Measurements from ENCODE around the gene DCTN3. TPM values are rescaled to one million over a fixed set of nuclear protein-coding genes. Genes with fewer than 3 reads are reported as not detected.

The DCTN3 gene
- total RNA-seq, 1 experiment from 2014 or later = 57.5 TPM

- no TSS peak for BruUV-seq (replicated peaks)
- H3K27ac ChIP-seq = no peak within 1 kb of the TSS
- H3K4me3 ChIP-seq = no peak within 1 kb of the TSS
- no peak within 1 kb of the TSS for H2AFZ ChIP-seq
- POLR2A ChIA-PET (ENCODE audit: unreplicated experiment) = no interaction called here
- H3F3A ChIP-seq (ENCODE audit: insufficient read depth, low read depth) = peaks cover 4% of the 10 kb centered on the region; the same call in 1 of the 2 replicates
- H3K9me2 ChIP-seq (ENCODE audit: insufficient read depth) = no peaks in the 10 kb centered on the region
- no peaks in the 10 kb centered on the region for H3K4me1 ChIP-seq (replicated peaks; ENCODE audit: insufficient read depth)
- DNase-seq = no peak
- H3K36me3 ChIP-seq (ENCODE audit: low read depth) = no peaks in the 10 kb centered on the region
- H3K9me3 ChIP-seq (ENCODE audit: insufficient read depth, low read depth) = no peaks in the 10 kb centered on the region
- intact Hi-C loops (cut with micrococcal nuclease; ENCODE audit: unreplicated experiment) = no loop called here
- CTCF ChIA-PET = interaction anchor here (0.5 to 0.9 kb wide), 2 partner anchors 18 to 39 kb away, joined by 3 read pairs; no protein-coding TSS in a partner anchor
- no peaks in the 10 kb centered on the region for H3K79me2 ChIP-seq (ENCODE audit: low read depth)
- no peak for TF ChIP-seq EZH2 (IDR thresholded peaks at IDR 0.05; ENCODE audit: low read depth)
- TF ChIP-seq, protein P1, sequence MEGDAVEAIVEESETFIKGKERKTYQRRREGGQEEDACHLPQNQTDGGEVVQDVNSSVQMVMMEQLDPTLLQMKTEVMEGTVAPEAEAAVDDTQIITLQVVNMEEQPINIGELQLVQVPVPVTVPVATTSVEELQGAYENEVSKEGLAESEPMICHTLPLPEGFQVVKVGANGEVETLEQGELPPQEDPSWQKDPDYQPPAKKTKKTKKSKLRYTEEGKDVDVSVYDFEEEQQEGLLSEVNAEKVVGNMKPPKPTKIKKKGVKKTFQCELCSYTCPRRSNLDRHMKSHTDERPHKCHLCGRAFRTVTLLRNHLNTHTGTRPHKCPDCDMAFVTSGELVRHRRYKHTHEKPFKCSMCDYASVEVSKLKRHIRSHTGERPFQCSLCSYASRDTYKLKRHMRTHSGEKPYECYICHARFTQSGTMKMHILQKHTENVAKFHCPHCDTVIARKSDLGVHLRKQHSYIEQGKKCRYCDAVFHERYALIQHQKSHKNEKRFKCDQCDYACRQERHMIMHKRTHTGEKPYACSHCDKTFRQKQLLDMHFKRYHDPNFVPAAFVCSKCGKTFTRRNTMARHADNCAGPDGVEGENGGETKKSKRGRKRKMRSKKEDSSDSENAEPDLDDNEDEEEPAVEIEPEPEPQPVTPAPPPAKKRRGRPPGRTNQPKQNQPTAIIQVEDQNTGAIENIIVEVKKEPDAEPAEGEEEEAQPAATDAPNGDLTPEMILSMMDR (conservative IDR thresholded peaks at IDR 0.05) = no peak
- H3K27me3 ChIP-seq (ENCODE audit: insufficient read depth, low read depth) = no peaks in the 10 kb centered on the region
- no peaks in the 10 kb centered on the region for H4K20me1 ChIP-seq (ENCODE audit: insufficient read depth)
- H3K4me2 ChIP-seq = no peak within 1 kb of the TSS
These were observed 42.4 kb upstream of the DCTN3 start, which contains the start of gene CCL27 for GRCh38 chr9:34662526-34663302. Gene CCL27 (minus strand): TSS chr9:34662657. CDS start chr9:34662633, 24 bp downstream.

GRCh38 chr9:34659592-34660253 lies 39.4 kb upstream of the DCTN3 start:
- no peaks in the 10 kb centered on the region for H3K9me2 ChIP-seq (ENCODE audit: insufficient read depth)
- no peaks in the 10 kb centered on the region for H3K4me1 ChIP-seq (replicated peaks; ENCODE audit: insufficient read depth)
- intact Hi-C loops (cut with micrococcal nuclease; ENCODE audit: unreplicated experiment) = no loop called here
- H3K27ac ChIP-seq = no peak overlapping the region
- TF ChIP-seq, protein P1 (conservative IDR thresholded peaks at IDR 0.05) = no peak
- no peak for TF ChIP-seq EZH2 (IDR thresholded peaks at IDR 0.05; ENCODE audit: low read depth)
- no peak overlapping the region for H3K4me2 ChIP-seq
- peaks cover 4% of the 10 kb centered on the region; the same call in 1 of the 2 replicates for H3F3A ChIP-seq (ENCODE audit: insufficient read depth, low read depth)
- no peaks in the 10 kb centered on the region for H3K9me3 ChIP-seq (ENCODE audit: insufficient read depth, low read depth)
- H3K79me2 ChIP-seq (ENCODE audit: low read depth) = no peaks in the 10 kb centered on the region
- H3K36me3 ChIP-seq (ENCODE audit: low read depth) = no peaks in the 10 kb centered on the region
- no TSS peak for BruUV-seq (replicated peaks)
- H2AFZ ChIP-seq = no peak overlapping the region
- DNase-seq = peak in 1 of 2 experiments; percentile 41
- no peaks in the 10 kb centered on the region for H4K20me1 ChIP-seq (ENCODE audit: insufficient read depth)
- POLR2A ChIA-PET (ENCODE audit: unreplicated experiment) = no interaction called here
- H3K27me3 ChIP-seq (ENCODE audit: insufficient read depth, low read depth) = no peaks in the 10 kb centered on the region
- H3K4me3 ChIP-seq = no peak overlapping the region
- CTCF ChIA-PET = no interaction called here

DNA sequence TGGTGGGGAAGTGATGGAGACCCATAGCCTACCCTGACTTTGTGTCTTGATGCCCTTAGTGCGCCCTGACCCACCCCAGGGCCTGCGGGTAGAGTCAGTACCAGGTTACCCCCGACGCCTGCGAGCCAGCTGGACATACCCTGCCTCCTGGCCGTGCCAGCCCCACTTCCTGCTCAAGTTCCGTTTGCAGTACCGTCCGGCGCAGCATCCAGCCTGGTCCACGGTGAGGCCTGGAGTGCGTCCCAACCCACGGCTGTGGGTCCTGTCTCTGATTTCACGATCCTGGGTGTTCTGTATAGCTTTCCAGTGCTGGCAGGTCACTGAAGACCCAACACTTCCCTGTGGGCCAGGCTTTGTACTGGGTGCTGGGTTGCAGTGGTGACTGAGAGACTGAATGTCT lies 38.2 kb upstream of the DCTN3 start:
- H3K4me1 ChIP-seq (replicated peaks; ENCODE audit: insufficient read depth) = no peaks in the 10 kb centered on the region
- no peaks in the 10 kb centered on the region for H3K9me3 ChIP-seq (ENCODE audit: insufficient read depth, low read depth)
- H3K79me2 ChIP-seq (ENCODE audit: low read depth) = no peaks in the 10 kb centered on the region
- H3K9me2 ChIP-seq (ENCODE audit: insufficient read depth) = no peaks in the 10 kb centered on the region
- TF ChIP-seq, protein P1 (conservative IDR thresholded peaks at IDR 0.05) = no peak
- no peak for TF ChIP-seq EZH2 (IDR thresholded peaks at IDR 0.05; ENCODE audit: low read depth)
- no peak overlapping the region for H3K27ac ChIP-seq
- H3K27me3 ChIP-seq (ENCODE audit: insufficient read depth, low read depth) = no peaks in the 10 kb centered on the region
- intact Hi-C loops (cut with micrococcal nuclease; ENCODE audit: unreplicated experiment) = no loop called here
- ChIA-PET POLR2A (ENCODE audit: unreplicated experiment) (no interaction called here), CTCF (no interaction called here)
- no peak for DNase-seq
- H3F3A ChIP-seq (ENCODE audit: insufficient read depth, low read depth) = no peaks in the 10 kb centered on the region
- no peak overlapping the region for H3K4me2 ChIP-seq
- BruUV-seq (replicated peaks) = no TSS peak
- H4K20me1 ChIP-seq (ENCODE audit: insufficient read depth) = no peaks in the 10 kb centered on the region
- H3K36me3 ChIP-seq (ENCODE audit: low read depth) = no peaks in the 10 kb centered on the region
- H2AFZ ChIP-seq = no peak overlapping the region
- no peak overlapping the region for H3K4me3 ChIP-seq
